GDM1 (cell line): ENCODE results near the gene PLEKHS1.
"Not testable (repeated sequence)": the region's sequence is repeated elsewhere in the genome, so short reads cannot be mapped to it uniquely, and the experiment has no call there.

Experiments used
- DNase-seq: peaks from one replicate; lab custom pipeline; 2025; lab: John Stamatoyannopoulos, UW

Gene PLEKHS1

GRCh38 chr10:113740850-113741249, 10.6 kb upstream of the PLEKHS1 start:
- DNase-seq, result no peak

GRCh38 chr10:113742466-113742865, 9.0 kb upstream of the PLEKHS1 start:
- DNase-seq, result no peak

- no peak for DNase-seq
These were observed 7.9 kb upstream of the PLEKHS1 start for GRCh38 chr10:113743594-113743993.

DNA sequence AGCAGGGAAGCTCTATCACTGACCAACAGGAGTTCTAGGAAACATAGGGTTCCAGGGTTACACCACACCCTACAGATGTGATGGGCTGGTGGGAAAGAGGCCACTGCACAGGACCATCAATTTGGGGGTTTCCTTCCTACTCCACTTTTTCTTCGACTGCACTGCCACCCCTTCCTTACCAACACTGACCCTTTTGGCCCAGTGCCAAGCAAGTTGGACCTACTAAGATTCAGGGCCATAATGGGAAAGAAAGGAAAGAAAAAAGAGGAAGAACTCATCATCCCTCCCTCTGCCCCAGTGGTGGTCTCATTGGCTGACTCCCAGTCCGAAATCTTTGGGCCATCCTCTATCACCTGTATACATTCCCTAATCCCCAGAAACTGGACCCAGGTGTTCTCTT, 6.1 kb upstream of the PLEKHS1 start:
- no peak for DNase-seq

- DNase-seq, result no peak
These were observed 5.1 kb upstream of the PLEKHS1 start for GRCh38 chr10:113746217-113746957.

GRCh38 chr10:113752553-113752952, 1.1 kb downstream of the PLEKHS1 start:
- no peak for DNase-seq

DNA sequence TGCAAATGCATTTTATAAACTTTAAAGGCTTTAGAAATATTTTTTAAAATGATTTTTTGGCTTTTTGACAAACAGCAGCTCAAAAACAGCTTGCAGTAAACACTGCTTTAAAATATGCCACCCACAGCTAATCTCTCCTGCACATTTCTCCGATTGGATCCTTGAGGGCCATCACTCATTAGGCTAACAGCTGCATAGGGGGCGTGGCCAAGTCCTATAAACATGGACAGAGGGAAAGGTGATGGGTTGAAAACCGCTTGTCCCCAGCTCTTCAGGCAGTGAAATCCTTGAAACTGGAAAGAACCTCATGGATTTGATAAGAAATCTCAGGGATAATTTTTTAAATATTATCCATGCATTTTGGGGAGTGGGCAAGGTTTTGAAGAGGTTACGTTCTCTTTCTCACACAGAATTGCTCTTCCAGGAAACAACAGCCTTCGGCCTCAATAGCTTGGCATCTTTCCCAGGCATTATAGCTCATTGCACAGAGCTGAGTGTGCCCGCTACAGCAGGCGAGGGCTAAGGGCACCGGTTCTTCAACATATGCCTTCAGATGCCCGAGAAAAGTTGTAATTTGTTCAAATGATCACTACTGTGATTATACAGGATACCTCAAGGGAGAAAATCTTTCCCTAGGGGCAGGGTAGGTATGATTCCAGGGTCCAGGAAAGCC, 1.7 kb downstream of the PLEKHS1 start:
- no peak for DNase-seq

DNA sequence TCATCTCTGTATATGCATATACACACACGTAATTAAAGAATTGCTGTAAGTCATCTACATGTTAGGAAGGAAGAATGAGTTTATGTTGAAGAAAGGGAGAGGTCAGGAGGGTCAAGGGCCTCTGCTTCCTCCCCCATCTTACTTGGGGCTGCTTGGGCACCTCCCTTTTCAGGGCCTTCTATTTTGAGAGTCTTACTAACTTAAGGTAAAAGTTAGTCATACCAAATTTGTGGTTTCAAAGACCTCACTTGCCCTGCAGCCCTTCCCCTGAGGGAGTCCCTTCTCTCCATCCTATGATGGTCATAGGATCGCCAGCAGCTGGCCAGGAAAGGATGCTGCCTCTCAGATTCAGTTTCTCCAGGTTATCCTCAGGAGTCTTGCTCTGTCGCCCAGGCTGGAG, 2.6 kb downstream of the PLEKHS1 start:
- DNase-seq, result no peak

DNA sequence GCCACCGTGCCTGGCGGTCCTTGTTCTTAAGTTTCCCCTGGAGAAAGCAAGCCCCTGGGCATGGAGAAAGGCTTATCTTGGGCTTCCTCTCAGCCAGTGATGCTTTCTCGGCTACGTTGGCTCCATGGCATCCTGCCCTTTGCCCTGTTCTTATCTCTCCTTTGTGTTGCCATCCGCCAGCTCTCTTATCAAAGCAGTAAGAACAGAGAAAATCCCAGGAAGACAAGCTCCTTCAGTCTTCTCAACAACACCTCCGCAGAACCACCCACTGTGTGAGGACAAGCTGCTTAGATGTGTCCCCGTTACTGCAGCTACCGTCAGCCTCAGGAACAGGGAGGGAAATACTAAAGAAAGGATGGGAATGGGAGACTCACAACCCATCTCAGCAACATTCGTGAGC, 3.3 kb downstream of the PLEKHS1 start:
- no peak for DNase-seq

DNA sequence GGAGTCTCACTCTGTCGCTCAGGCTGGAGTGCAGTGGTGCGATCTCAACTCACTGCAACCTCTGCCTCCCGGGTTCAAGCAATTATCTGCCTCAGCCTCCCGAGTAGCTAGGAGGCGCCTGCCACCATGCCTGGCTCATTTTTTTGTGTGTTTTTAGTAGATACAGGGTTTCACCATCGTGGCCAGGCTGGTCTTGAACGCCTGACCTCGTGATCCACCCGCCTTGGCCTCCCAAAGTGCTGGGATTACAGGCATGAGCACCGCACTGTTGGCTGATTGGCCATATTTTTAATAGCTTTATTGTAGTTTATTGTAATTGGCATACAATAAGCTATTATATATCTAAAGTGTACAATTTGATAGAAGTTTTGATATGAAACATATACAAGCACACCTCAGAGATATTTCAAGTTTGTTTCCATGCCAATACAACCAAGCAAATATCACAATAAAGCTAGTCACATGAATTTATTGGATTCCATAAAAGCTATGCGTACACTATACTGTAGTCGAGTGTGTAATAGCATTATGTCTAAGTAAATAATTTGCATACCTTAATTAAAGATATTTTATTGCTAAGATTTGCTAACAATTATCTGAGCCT, 5.6 kb downstream of the PLEKHS1 start:
- DNase-seq, result no peak

GRCh38 chr10:113762083-113762482, 10.6 kb downstream of the PLEKHS1 start:
- DNase-seq, result no peak

GRCh38 chr10:113764582-113764981, 13.1 kb downstream of the PLEKHS1 start:
- DNase-seq, result no peak

DNA sequence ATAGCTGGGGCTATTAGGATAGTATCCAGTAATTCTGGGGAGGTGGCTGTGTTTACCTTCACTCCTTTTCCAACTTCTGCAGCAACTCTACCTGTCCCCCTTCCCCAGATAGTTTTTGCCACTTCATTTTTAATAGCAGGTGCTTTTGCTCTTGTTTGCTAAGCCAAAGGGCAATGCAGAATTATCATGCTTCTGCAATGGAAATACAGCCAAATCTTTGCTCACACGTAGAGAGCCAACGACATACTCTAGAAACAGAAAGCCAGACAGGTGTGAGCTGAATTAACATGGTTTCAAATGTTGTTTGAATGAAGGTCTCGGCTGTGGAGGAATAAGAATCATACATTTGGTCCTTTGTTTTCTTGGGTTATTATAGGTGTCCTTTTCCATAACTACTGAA, 14.4 kb downstream of the PLEKHS1 start:
- no peak for DNase-seq

DNA sequence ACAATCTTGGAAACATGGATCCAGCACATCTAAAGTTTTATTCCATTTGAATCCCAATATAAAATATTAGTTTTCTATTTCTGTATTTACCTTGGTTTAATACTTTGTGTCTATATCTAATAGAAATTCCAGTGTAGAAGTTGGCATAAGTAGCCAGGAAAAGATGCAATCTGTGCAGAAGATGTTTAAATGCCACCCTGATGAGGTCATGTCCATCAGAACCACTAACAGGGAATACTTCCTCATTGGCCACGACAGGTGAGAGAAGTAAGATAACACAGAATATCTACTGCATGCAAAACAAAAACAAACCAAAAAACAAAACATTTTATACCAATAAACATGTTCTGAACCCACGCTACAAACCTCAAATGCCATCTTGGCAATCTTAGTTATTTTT, 15.7 kb downstream of the PLEKHS1 start:
- DNase-seq, result no peak

DNA sequence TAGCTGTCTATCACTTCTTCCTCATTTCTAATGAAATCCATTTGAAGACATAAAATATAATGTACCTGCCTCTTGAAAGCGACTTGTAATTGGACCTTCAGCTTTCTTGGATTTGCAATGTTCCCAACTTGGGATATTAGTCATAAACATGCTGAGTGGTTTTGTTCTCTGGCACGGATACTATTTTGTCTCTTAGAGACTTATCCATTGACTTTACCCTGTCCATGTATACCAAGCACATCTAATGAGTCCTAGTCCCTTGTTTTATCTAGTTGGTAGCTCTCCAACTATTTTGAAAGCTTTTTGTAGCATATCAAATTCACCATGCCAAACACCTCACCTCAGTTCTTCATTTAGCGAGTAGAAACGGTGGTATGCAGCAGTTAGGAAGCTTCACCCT, 18.9 kb downstream of the PLEKHS1 start:
- no peak for DNase-seq

- DNase-seq, result not testable (repeated sequence)
These were observed 19.6 kb downstream of the PLEKHS1 start for GRCh38 chr10:113771131-113771530.

DNA sequence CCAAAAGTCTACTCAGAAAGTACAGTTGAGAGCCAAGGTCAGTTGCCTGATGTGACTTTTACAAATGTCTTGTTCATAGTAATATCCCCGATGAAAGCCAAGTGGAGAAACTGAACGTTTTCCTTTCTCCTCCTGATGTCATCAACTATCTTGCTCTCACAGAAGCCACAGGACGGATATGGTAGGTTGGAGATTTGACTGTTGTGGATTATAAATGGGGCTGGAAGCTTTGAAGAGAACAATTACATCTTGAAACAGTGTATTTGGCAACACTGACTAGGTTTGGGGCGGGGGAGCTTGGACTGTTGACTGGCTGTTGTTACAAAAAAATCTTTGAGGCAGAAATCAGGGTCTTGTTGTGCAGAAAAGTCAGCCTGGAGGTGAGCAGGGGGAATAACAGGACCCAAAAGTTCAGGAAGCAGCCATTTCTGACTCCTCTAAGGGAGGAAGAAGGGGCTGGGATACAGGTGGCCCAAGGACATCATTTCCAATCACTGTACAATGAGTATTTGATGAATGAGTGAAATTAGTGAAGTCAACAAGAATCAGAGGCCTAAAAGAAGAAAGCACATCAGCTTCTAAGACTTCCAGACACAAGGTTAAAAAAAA, 24.3 kb downstream of the PLEKHS1 start:
- no peak for DNase-seq

DNA sequence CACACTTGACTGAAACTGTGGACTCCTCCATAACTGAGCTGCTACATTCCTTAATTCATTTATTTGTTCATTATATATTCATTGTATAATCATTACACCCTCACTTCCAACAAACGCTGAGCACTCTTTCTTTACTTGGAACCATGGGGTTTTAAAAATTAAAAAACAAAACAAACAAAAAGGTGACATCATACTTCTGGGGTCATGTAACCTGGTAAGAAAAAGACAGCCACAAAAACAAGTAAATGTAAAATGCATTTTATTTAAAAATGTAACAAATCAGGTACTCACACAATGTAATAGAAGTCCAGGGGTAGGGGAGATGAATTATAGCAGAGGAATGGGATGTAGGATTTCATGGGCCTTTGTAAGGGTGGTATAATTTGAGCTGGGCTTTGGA, 25.1 kb downstream of the PLEKHS1 start:
- no peak for DNase-seq

DNA sequence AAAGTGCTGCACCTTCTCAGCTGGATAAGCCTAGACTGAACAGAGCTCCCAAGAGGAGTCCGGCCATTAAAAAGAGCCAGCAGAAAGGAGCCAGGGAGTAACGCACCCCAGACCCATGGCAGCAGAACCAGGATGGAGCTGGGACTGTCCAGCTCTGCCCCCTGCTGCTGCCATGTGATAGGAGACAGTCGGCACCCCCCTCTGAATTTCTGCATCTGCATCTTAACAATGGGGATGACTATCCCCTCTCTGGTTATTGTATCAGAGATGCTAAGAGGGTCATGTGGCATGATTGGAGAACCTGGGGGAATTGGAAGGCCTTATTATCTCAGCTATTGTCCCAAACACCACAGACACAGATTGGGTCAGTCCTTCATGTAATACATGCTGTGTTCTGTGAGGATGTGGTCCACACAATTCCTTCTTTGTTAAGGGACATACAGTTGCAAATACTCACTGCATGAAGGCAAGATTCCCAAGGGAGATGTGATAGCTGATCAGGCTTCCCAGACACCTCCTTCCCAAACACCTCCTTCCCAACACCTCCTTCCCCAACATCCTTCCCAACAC, 29.3 kb downstream of the PLEKHS1 start:
- DNase-seq, result no peak

DNA sequence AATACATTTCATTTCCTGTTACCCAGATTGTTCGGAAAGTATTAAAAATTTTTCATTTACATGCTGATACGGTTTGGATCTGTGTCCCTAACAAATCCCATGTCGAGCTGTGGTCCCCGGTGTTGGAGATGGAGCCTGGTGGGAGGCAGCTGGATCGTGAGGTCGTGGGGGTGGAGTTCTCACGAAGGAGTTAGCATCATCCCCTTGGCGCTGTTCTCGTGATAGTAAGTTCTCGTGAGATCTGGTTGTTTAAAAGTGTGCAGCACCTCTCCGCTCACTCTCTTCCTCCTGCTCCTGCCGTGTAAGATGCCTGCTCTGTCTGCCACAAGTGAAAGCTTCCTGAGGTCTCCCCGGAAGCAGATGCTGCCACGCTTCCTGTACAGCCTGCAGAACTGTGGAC, 30.9 kb downstream of the PLEKHS1 start:
- no peak for DNase-seq

GRCh38 chr10:113782986-113783704, 31.7 kb downstream of the PLEKHS1 start:
- DNase-seq, result no peak

GRCh38 chr10:113788604-113789083, 37.2 kb downstream of the PLEKHS1 start:
- DNase-seq, result no peak
